Stomach (tissue), 9 donors: ENCODE data around the gene SSH2. TPM values are rescaled to one million over a fixed set of nuclear protein-coding genes. Genes with fewer than 3 reads are reported as not detected.
"Not testable (repeated sequence)": the region's sequence is repeated elsewhere in the genome, so short reads cannot be mapped to it uniquely, and the experiment has no call there.

Experiments
- DNase-seq, 2 donors: peaks; one replicate each; pipeline versions ENCODE4 v3.0.0 to v3.0.0-alpha.2; 2013 to 2019
- H3K27ac ChIP-seq, 5 donors: fragments of 200-600 bp in 4 of 5; sonication (generic) in 4 of 5; one replicate each; pipeline ENCODE4 v1.5.1; 2013 to 2019; ENCODE audit warnings: mild to moderate bottlenecking in 1 of 5, moderate library complexity in 1 of 5
- H3K27me3 ChIP-seq, 3 donors: fragments of 200-600 bp; sonication (generic); one replicate each; pipeline ENCODE4 v1.5.1; 2017 to 2019; ENCODE audit warnings: mixed run types in 1 of 3
- H3K36me3 ChIP-seq, 4 donors: fragments of 200-600 bp; sonication (generic); 1 replicate in 3 of 4; 2 replicates in 1 of 4; pipeline ENCODE4 v1.5.1; 2016 to 2019
- H3K4me1 ChIP-seq, 4 donors: fragments of 200-600 bp; sonication (generic); one replicate each; pipeline ENCODE4 v1.5.1; 2016 to 2019
- H3K4me3 ChIP-seq, 4 donors: fragments of 200-600 bp; sonication (generic) in 3 of 4; one replicate each; pipeline ENCODE4 v1.5.1; 2016 to 2019; ENCODE audit warnings: mild to moderate bottlenecking in 1 of 4
- H3K9me3 ChIP-seq, 4 donors: fragments of 200-600 bp; sonication (generic); one replicate each; pipeline ENCODE4 v1.5.1; 2016 to 2019
- CTCF ChIP-seq, 7 experiments: fragments of 450-650 bp in 4 of 7; fragments of 200-600 bp in 3 of 7; sonication (generic) in 3 of 7; IDR thresholded peaks; one replicate each; pipeline ENCODE4 v1.5.1; 2016 to 2019; ENCODE audit warnings: antibody characterized with exemption in 7 of 7, control low read depth in 2 of 7, mild to moderate bottlenecking in 1 of 7
- EP300 ChIP-seq: sonication (generic); formaldehyde crosslinking; IDR thresholded peaks from one replicate; pipeline ENCODE4 v1.6.1; 2017; ENCODE audit warnings: antibody characterized with exemption
- POLR2A ChIP-seq, 4 donors: fragments of 450-650 bp; IDR thresholded peaks; one replicate each; pipeline ENCODE4 v1.6.1; 2016; ENCODE audit warnings: antibody characterized with exemption in 4 of 4, control low read depth in 2 of 4, mild to moderate bottlenecking in 1 of 4, moderate library complexity in 1 of 4
- POLR2AphosphoS5 ChIP-seq, 3 donors: sonication (generic); formaldehyde crosslinking; IDR thresholded peaks; one replicate each; pipeline ENCODE4 v1.6.1; 2016; ENCODE audit warnings: antibody characterized with exemption in 3 of 3
- WGBS, 5 donors: extraction: QIAGEN DNeasy Blood & Tissue Kit in 3 of 5; methylation state at CpG; one replicate each; pipeline versions ENCODE4 v1.1.5 to v1.1.7; 2013 to 2018; 5-methylcytosine and 5-hydroxymethylcytosine counted together
- intact Hi-C: fragments of 100-400 bp; cut with DNase I; formaldehyde crosslinking; loops from one replicate; pipeline ENCODE4 v1.15.1; 2023; ENCODE audit warnings: low total_unique reads
- polyA plus RNA-seq, 3 donors: library from polyadenylated mRNA; stranded (reverse); fragments of 200-250 nt; gene quantifications; one replicate each; pipeline ENCODE4 v1.2.3, GENCODE V29; 2013
- total RNA-seq, 5 donors: library from RNA; depleted of rRNA; stranded (reverse); fragments of >200 nt; gene quantifications; one replicate each; pipeline versions ENCODE4 v1.1.0 to v1.2.3, GENCODE V29; 2014 to 2016
- donor health status: healthy with polysubstance abuse.
- donor health status: Bipolar disorder and iron deficiency.
- donor health status: healthy.

SSH2 gene
- total and polyA plus RNA-seq, 8 donors = 7.8 to 44.9 (median 24.1) TPM

- TF ChIP-seq EP300 (no peak), POLR2A (IDR thresholded peaks at IDR 0.05) (no peak), CTCF (IDR thresholded peaks at IDR 0.05) (no peak), POLR2AphosphoS5 (IDR thresholded peaks at IDR 0.05) (no peak)
- H3K9me3 ChIP-seq = no peaks in the 10 kb centered on the region
- H3K4me1 ChIP-seq = peaks cover 0 to 35% (median 22%) of the 10 kb centered on the region in 4 donors
- H3K36me3 ChIP-seq = no peaks in the 10 kb centered on the region
- DNase-seq = no peak
- 64 to 82% (median 66%) methylated on average over 5 of the region's 5 CpGs for WGBS, 5 donors
- no peak overlapping the region for H3K4me3 ChIP-seq
- intact Hi-C loops = no loop called here
- H3K27ac ChIP-seq = no peak overlapping the region
- no peaks in the 10 kb centered on the region for H3K27me3 ChIP-seq
These were observed 63.2 kb downstream of the SSH2 start for GRCh38 chr17:29866746-29867404.

GRCh38 chr17:29864615-29865014 lies 65.4 kb downstream of the SSH2 start:
- no peak for TF ChIP-seq POLR2AphosphoS5 (IDR thresholded peaks at IDR 0.05)
- TF ChIP-seq EP300 = no peak
- no peak for TF ChIP-seq POLR2A (IDR thresholded peaks at IDR 0.05)
- no peak for TF ChIP-seq CTCF (IDR thresholded peaks at IDR 0.05)
- 78 to 96% (median 88%) methylated on average over 1 of the region's 1 CpG for WGBS, 5 donors
- intact Hi-C loops = no loop called here

GRCh38 chr17:29864123-29864522 lies 65.9 kb downstream of the SSH2 start:
- H3K9me3 ChIP-seq, H3K36me3 ChIP-seq, DNase-seq, H3K27me3 ChIP-seq, intact Hi-C loops, H3K4me3 ChIP-seq, H3K27ac ChIP-seq: not testable (repeated sequence)
- 78 to 98% (median 95%) methylated on average over 4 of the region's 4 CpGs for WGBS, 5 donors
- H3K4me1 ChIP-seq = peaks cover 0 to 31% (median 14%) of the 10 kb centered on the region in 4 donors

More at GRCh38 chr17:29864615-29865014, 65.4 kb downstream of the SSH2 start:
- peaks cover 0 to 31% (median 14%) of the 10 kb centered on the region in 4 donors for H3K4me1 ChIP-seq
- H3K27me3 ChIP-seq = no peaks in the 10 kb centered on the region
- H3K36me3 ChIP-seq = no peaks in the 10 kb centered on the region
- no peaks in the 10 kb centered on the region for H3K9me3 ChIP-seq
- H3K4me3 ChIP-seq = no peak overlapping the region
- no peak overlapping the region for H3K27ac ChIP-seq
- DNase-seq = no peak

- no peak overlapping the region for H3K27ac ChIP-seq
- H3K36me3 ChIP-seq = no peaks in the 10 kb centered on the region
These were observed 67.1 kb downstream of the SSH2 start for GRCh38 chr17:29862951-29863350.

GRCh38 chr17:29862127-29862526 lies 67.9 kb downstream of the SSH2 start:
- H3K4me3 ChIP-seq = no peak overlapping the region
- no peak for TF ChIP-seq CTCF (IDR thresholded peaks at IDR 0.05)
- intact Hi-C loops = no loop called here
- no peak for DNase-seq
- no peaks in the 10 kb centered on the region for H3K27me3 ChIP-seq
- no peaks in the 10 kb centered on the region for H3K36me3 ChIP-seq
- peaks cover 0 to 19% (median 7%) of the 10 kb centered on the region in 4 donors for H3K4me1 ChIP-seq
- no peaks in the 10 kb centered on the region for H3K9me3 ChIP-seq
- H3K27ac ChIP-seq = no peak overlapping the region

More at GRCh38 chr17:29862951-29863350, 67.1 kb downstream of the SSH2 start:
- no peak for TF ChIP-seq POLR2AphosphoS5 (IDR thresholded peaks at IDR 0.05)
- H3K27me3 ChIP-seq = no peaks in the 10 kb centered on the region
- no peak for DNase-seq
- intact Hi-C loops = no loop called here
- H3K4me3 ChIP-seq = no peak overlapping the region
- H3K9me3 ChIP-seq = no peaks in the 10 kb centered on the region
- peaks cover 0 to 26% (median 13%) of the 10 kb centered on the region in 4 donors for H3K4me1 ChIP-seq

GRCh38 chr17:29859445-29859844 lies 70.6 kb downstream of the SSH2 start:
- H3K36me3 ChIP-seq, H3K4me3 ChIP-seq, intact Hi-C loops, H3K27me3 ChIP-seq, H3K9me3 ChIP-seq, DNase-seq, H3K27ac ChIP-seq: not testable (repeated sequence)
- peaks cover 0 to 19% (median 5%) of the 10 kb centered on the region in 4 donors for H3K4me1 ChIP-seq
- 72 to 96% (median 82%) methylated on average over 4 of the region's 4 CpGs for WGBS, 5 donors
